Fibroblast of pulmonary artery (primary cell): ENCODE measurements around the gene IQCM.
"Not testable (repeated sequence)": the region's sequence is repeated elsewhere in the genome, so short reads cannot be mapped to it uniquely, and the experiment has no call there.

Source experiments
- DNase-seq: peaks from one replicate; pipeline ENCODE4 v3.0.0-alpha.2; 2010; ENCODE audit warnings: low read depth
- H3K4me3 ChIP-seq: replicated peaks from 2 replicates; pipeline ENCODE4 v1.5.1; 2011; ENCODE audit warnings: low read depth, mild to moderate bottlenecking, control low read depth, low read length, moderate library complexity
- CTCF ChIP-seq: IDR thresholded peaks from 2 replicates; pipeline ENCODE4 v1.5.1; 2011; ENCODE audit warnings: mild to moderate bottlenecking, control low read depth, low read length, inconsistent platforms; ENCODE audit errors: missing control alignments

IQCM gene

GRCh38 chr4:149511558-149512298 lies 303.9 kb downstream of the IQCM start:
- TF ChIP-seq CTCF, result no peak
- no peak overlapping the region for H3K4me3 ChIP-seq
- DNase-seq, result no peak

GRCh38 chr4:149507309-149507708 lies 308.3 kb downstream of the IQCM start:
- H3K4me3 ChIP-seq, DNase-seq: not testable (repeated sequence)

- no peak for DNase-seq
- no peak for TF ChIP-seq CTCF
- H3K4me3 ChIP-seq, result no peak overlapping the region
Measured at GRCh38 chr4:149500806-149501205, 314.8 kb downstream of the IQCM start.

- H3K4me3 ChIP-seq, result no peak overlapping the region
- TF ChIP-seq CTCF, result no peak
- no peak for DNase-seq
Measured at GRCh38 chr4:149499726-149500125, 315.9 kb downstream of the IQCM start.

GRCh38 chr4:149498246-149498645 lies 317.4 kb downstream of the IQCM start:
- H3K4me3 ChIP-seq, result no peak overlapping the region
- no peak for DNase-seq
- TF ChIP-seq CTCF, result no peak

- TF ChIP-seq CTCF, result no peak
- DNase-seq, result no peak
Measured at GRCh38 chr4:149493492-149493891, 322.2 kb downstream of the IQCM start.

GRCh38 chr4:149489321-149489720 lies 326.3 kb downstream of the IQCM start:
- no peak overlapping the region for H3K4me3 ChIP-seq
- TF ChIP-seq CTCF, result no peak
- DNase-seq, result no peak

More at GRCh38 chr4:149493492-149493891, 322.2 kb downstream of the IQCM start:
- no peak overlapping the region for H3K4me3 ChIP-seq
